ENCODE data around the gene HSPB8. TPM values are rescaled to one million over a fixed set of nuclear protein-coding genes. Genes with fewer than 3 reads are reported as not detected.

HSPB8 gene
- total RNA-seq, 1 donor from 2014 or later = 37.9 TPM

DNA sequence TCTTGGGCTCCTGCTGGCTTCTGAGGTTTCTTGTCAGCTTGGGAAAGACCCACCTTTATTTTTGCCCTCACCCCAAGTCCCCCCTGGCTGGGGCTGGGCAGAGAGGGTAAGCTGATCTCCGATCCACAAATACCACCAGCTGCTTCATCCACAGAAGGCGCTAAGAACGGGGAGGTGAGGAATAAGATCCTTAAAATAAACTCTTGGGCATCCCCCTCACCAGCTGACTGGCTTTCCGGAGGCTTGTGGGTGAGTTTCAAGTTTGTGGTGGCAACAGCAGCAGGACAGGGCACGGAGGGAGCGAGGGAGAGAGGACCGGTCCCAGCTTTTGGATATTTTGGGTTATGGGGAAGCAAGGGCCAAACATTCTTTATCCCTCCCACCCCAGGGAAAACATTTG is 20.8 kb upstream of the HSPB8 start:
- peaks cover 12% of the 10 kb centered on the region for H3K4me1 Mint-ChIP-seq (ENCODE audit: low read depth)
- H3K9me3 Mint-ChIP-seq (ENCODE audit: low read depth) = no peaks in the 10 kb centered on the region
- H3K36me3 Mint-ChIP-seq (ENCODE audit: insufficient read depth) = no peaks in the 10 kb centered on the region
- H3K27ac Mint-ChIP-seq = no peak overlapping the region
- no peak for DNase-seq (ENCODE audit: low spot score, unreplicated experiment)
- H3K4me3 Mint-ChIP-seq (ENCODE audit: low read depth) = no peak overlapping the region
- no peaks in the 10 kb centered on the region for H3K27me3 Mint-ChIP-seq
- TF ChIP-seq, protein P1, sequence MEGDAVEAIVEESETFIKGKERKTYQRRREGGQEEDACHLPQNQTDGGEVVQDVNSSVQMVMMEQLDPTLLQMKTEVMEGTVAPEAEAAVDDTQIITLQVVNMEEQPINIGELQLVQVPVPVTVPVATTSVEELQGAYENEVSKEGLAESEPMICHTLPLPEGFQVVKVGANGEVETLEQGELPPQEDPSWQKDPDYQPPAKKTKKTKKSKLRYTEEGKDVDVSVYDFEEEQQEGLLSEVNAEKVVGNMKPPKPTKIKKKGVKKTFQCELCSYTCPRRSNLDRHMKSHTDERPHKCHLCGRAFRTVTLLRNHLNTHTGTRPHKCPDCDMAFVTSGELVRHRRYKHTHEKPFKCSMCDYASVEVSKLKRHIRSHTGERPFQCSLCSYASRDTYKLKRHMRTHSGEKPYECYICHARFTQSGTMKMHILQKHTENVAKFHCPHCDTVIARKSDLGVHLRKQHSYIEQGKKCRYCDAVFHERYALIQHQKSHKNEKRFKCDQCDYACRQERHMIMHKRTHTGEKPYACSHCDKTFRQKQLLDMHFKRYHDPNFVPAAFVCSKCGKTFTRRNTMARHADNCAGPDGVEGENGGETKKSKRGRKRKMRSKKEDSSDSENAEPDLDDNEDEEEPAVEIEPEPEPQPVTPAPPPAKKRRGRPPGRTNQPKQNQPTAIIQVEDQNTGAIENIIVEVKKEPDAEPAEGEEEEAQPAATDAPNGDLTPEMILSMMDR (IDR thresholded peaks at IDR 0.05; ENCODE audit: unreplicated experiment) = no peak

DNA sequence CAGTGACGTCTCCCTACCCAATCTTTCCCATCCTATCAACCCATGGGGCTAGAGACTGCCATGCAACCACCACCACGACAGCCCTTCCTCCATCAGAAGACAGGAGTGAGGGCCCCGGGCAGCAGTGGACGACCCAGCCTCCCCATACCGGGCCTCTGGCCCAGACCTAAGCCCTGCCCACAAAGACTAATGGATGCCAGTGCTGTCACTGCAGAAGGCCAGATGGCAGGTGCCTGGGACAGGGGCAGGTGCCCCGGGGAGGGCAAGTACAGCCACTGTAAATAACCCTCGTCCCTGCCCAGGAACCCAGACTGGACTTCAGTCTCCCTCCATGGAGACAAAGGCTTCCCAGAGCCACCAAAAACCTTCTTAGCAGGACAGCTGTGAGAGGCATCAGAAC is 20.3 kb upstream of the HSPB8 start:
- Mint-ChIP-seq H3K9me3 (ENCODE audit: low read depth) (no peaks in the 10 kb centered on the region), H3K27ac (no peak overlapping the region), H3K4me3 (ENCODE audit: low read depth) (no peak overlapping the region), H3K4me1 (ENCODE audit: low read depth) (peaks cover 7% of the 10 kb centered on the region), H3K27me3 (no peaks in the 10 kb centered on the region), H3K36me3 (ENCODE audit: insufficient read depth) (no peaks in the 10 kb centered on the region)
- no peak for DNase-seq (ENCODE audit: low spot score, unreplicated experiment)
- TF ChIP-seq, protein P1 (IDR thresholded peaks at IDR 0.05; ENCODE audit: unreplicated experiment) = no peak

DNA sequence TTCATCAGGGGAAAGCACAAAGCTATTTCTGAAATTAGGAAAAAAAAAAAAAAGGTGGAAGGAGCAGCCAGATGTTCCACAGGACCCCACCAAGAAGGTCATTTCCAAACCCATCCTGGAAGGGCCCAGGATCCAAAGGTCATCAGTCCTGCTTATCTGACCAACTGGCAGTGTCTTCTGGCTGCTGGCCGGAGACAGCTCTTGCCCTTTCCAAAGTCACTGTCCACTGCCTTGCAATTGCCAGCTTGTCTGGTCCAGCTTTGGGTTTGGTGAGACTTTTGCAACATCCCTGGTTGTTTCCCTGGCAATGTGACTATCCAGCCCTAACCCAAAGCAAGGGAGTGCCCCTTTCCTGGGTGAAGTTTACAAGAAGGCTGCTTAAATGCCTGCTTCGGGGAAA is 18.9 kb upstream of the HSPB8 start:
- Mint-ChIP-seq H3K4me3 (ENCODE audit: low read depth) (no peak overlapping the region), H3K4me1 (ENCODE audit: low read depth) (no peaks in the 10 kb centered on the region), H3K27me3 (no peaks in the 10 kb centered on the region), H3K27ac (no peak overlapping the region), H3K9me3 (ENCODE audit: low read depth) (no peaks in the 10 kb centered on the region), H3K36me3 (ENCODE audit: insufficient read depth) (no peaks in the 10 kb centered on the region)
- TF ChIP-seq, protein P1 (IDR thresholded peaks at IDR 0.05; ENCODE audit: unreplicated experiment) = no peak
- DNase-seq (ENCODE audit: low spot score, unreplicated experiment) = no peak

- peaks cover 44% of the 10 kb centered on the region for H3K4me1 Mint-ChIP-seq (ENCODE audit: low read depth)
- TF ChIP-seq, protein P1 (IDR thresholded peaks at IDR 0.05; ENCODE audit: unreplicated experiment) = no peak
- H3K9me3 Mint-ChIP-seq (ENCODE audit: low read depth) = no peaks in the 10 kb centered on the region
- no peak overlapping the region for H3K27ac Mint-ChIP-seq
- no peak overlapping the region for H3K4me3 Mint-ChIP-seq (ENCODE audit: low read depth)
- no peaks in the 10 kb centered on the region for H3K36me3 Mint-ChIP-seq (ENCODE audit: insufficient read depth)
- H3K27me3 Mint-ChIP-seq = no peaks in the 10 kb centered on the region
- DNase-seq (ENCODE audit: low spot score, unreplicated experiment) = no peak
These were observed 10.8 kb upstream of the HSPB8 start for GRCh38 chr12:119167902-119168301.

DNA sequence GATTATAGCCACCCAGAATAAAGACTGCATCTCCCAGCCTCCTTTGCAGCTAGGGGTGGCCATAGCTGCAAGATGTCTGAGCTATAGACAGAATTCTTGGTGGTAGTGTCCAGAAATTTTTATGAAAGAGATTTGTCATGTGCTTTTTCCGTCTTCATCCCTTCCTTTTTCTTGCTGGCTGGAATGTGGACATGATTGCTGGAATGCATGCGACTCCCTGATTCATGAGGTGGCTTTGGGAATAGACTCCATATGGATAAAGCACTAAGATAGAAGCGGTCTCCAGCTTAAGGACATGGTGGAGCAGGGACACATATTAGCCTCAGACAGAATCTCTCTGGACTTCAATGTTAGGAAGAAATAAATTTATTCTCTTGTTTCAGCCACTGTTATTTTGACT is 10.0 kb upstream of the HSPB8 start:
- Mint-ChIP-seq H3K9me3 (ENCODE audit: low read depth) (no peaks in the 10 kb centered on the region), H3K36me3 (ENCODE audit: insufficient read depth) (no peaks in the 10 kb centered on the region), H3K27me3 (no peaks in the 10 kb centered on the region), H3K4me3 (ENCODE audit: low read depth) (no peak overlapping the region), H3K4me1 (ENCODE audit: low read depth) (peaks cover 46% of the 10 kb centered on the region), H3K27ac (no peak overlapping the region)
- no peak for DNase-seq (ENCODE audit: low spot score, unreplicated experiment)
- TF ChIP-seq, protein P1 (IDR thresholded peaks at IDR 0.05; ENCODE audit: unreplicated experiment) = no peak

Data from progenitor cell of endocrine pancreas (in vitro differentiated cells).